Keratinocyte (primary cell): ENCODE data around the gene CTCFL.

Experiments
- CTCF ChIP-seq, 3 experiments: IDR thresholded peaks in 1 of 3; conservative IDR thresholded peaks in 1 of 3; optimal IDR thresholded peaks in 1 of 3; 2 replicates in 2 of 3; 3 replicates in 1 of 3; pipeline versions ENCODE3 to v1.5.1; 2011; ENCODE audit warnings: low read length in 3 of 3, mild to moderate bottlenecking in 3 of 3, moderate library complexity in 2 of 3, control low read depth in 1 of 3, inconsistent platforms in 1 of 3; ENCODE audit not compliant: insufficient read depth in 2 of 3; ENCODE audit errors: extremely low read depth in 1 of 3
- EZH2 ChIP-seq: IDR thresholded peaks from one replicate; pipeline ENCODE4 v1.6.1; 2012; ENCODE audit warnings: inconsistent platforms, mild to moderate bottlenecking, low read length, moderate library complexity

GRCh38 chr20:57508831-57509230 is 16.1 kb downstream of the CTCFL start:
- no peak for TF ChIP-seq CTCF (optimal IDR thresholded peaks at IDR 0.05 in 1 of 3, IDR thresholded peaks at IDR 0.05 in 1 of 3, conservative IDR thresholded peaks at IDR 0.05 in 1 of 3; ENCODE audit: extremely low read depth in 1 of 3, insufficient read depth in 2 of 3, low read length in 3 of 3)
- TF ChIP-seq EZH2 = no peak
